Astrocyte of the hippocampus (primary cell): Measurements from ENCODE around the gene TMEM245.
A peak's percentile ranks its signal among the peaks of the same experiment; 100 is the strongest.

Experiments used
- DNase-seq: peaks from one replicate; pipeline ENCODE4 v3.0.0; 2011; ENCODE audit warnings: low read depth, low spot score

Gene TMEM245

GRCh38 chr9:109119439-109120203 is at the start of gene TMEM245:
TSS of gene TMEM245 (minus strand) at chr9:109119947. CDS start at chr9:109119913, 34 bp downstream.
- DNase-seq: peak; percentile 99

- DNase-seq: no peak
These were observed 48.4 kb upstream of the TMEM245 start for GRCh38 chr9:109168170-109168569.

GRCh38 chr9:109167716-109168115 is 48.0 kb upstream of the TMEM245 start:
- DNase-seq: no peak

GRCh38 chr9:109166771-109167601 is 47.2 kb upstream of the TMEM245 start, which contains the start of gene FRRS1L:
TSS of gene FRRS1L (minus strand) at chr9:109167249. CDS start at chr9:109167138, 111 bp downstream.
- DNase-seq: peak; percentile 46

GRCh38 chr9:109166171-109166770 is 46.5 kb upstream of the TMEM245 start:
- no peak for DNase-seq

- DNase-seq: no peak
These were observed 44.3 kb upstream of the TMEM245 start for GRCh38 chr9:109164042-109164441.

- no peak for DNase-seq
These were observed 43.4 kb upstream of the TMEM245 start for GRCh38 chr9:109163194-109163593.

GRCh38 chr9:109162677-109163076 is 42.9 kb upstream of the TMEM245 start:
- DNase-seq: no peak

- DNase-seq: no peak
These were observed 41.7 kb upstream of the TMEM245 start for GRCh38 chr9:109161471-109161870.

- no peak for DNase-seq
These were observed 39.8 kb upstream of the TMEM245 start for GRCh38 chr9:109159583-109159982.

GRCh38 chr9:109158651-109159050 is 38.9 kb upstream of the TMEM245 start:
- no peak for DNase-seq

GRCh38 chr9:109156708-109157107 is 37.0 kb upstream of the TMEM245 start:
- no peak for DNase-seq

- no peak for DNase-seq
These were observed 31.3 kb upstream of the TMEM245 start for GRCh38 chr9:109150925-109151545.

GRCh38 chr9:109149722-109150121 is 30.0 kb upstream of the TMEM245 start:
- no peak for DNase-seq

GRCh38 chr9:109149089-109149488 is 29.3 kb upstream of the TMEM245 start:
- no peak for DNase-seq

GRCh38 chr9:109145051-109145450 is 25.3 kb upstream of the TMEM245 start:
- DNase-seq: no peak

GRCh38 chr9:109143881-109144562 is 24.3 kb upstream of the TMEM245 start:
- DNase-seq: peak; percentile 10

GRCh38 chr9:109141375-109141774 is 21.6 kb upstream of the TMEM245 start:
- no peak for DNase-seq

GRCh38 chr9:109139851-109140250 is 20.1 kb upstream of the TMEM245 start:
- no peak for DNase-seq

- DNase-seq: no peak
These were observed 18.7 kb upstream of the TMEM245 start for GRCh38 chr9:109138421-109138820.

GRCh38 chr9:109134167-109134578 is 14.4 kb upstream of the TMEM245 start:
- DNase-seq: no peak
